A673 (cell line): Measurements from ENCODE around the gene FOXF1. TPM values are rescaled to one million over a fixed set of nuclear protein-coding genes. Genes with fewer than 3 reads are reported as not detected.

Experiments
- BruUV-seq: library from RNA; stranded (reverse); fragments of 400-500 nt; replicated peaks from 2 replicates; lab custom pipeline; 2021; lab: Mats Ljungman, UMichigan
- CTCF ChIA-PET: fragments of 300-600 bp; sonication (Branson Sonifier 250); formaldehyde crosslinking; loops from one replicate; lab custom pipeline; 2022; ENCODE audit warnings: antibody characterized with exemption; lab: Charles Lee
- POLR2A ChIA-PET: fragments of 300-600 bp; sonication (Branson Sonifier 250); formaldehyde crosslinking; loops from one replicate; lab custom pipeline; 2022; ENCODE audit warnings: antibody characterized with exemption; ENCODE audit not compliant: low non-redundant PET; lab: Charles Lee
- DNase-seq: peaks from one replicate; pipeline ENCODE4 v3.0.0-alpha.2; 2015; ENCODE audit warnings: low spot score
- H3K27ac ChIP-seq: fragments of 200-600 bp; sonication (generic); 2 replicates; pipeline ENCODE4 v1.5.1; 2016; ENCODE audit warnings: mixed run types, low read depth, mild to moderate bottlenecking, mixed read lengths, antibody characterized with exemption, low read length; ENCODE audit not compliant: poor library complexity, severe bottlenecking
- H3K27me3 ChIP-seq: fragments of 200-600 bp; sonication (generic); replicated peaks from 2 replicates; pipeline ENCODE4 v1.6.1; 2017; ENCODE audit warnings: mixed run types, low read depth, mild to moderate bottlenecking, mixed read lengths, antibody characterized with exemption, low read length; ENCODE audit not compliant: insufficient read depth, poor library complexity
- H3K36me3 ChIP-seq: fragments of 200-600 bp; sonication (generic); 2 replicates; pipeline ENCODE4 v1.6.1; 2016; ENCODE audit warnings: mixed run types, mild to moderate bottlenecking, mixed read lengths, antibody characterized with exemption, low read length; ENCODE audit not compliant: insufficient read depth, poor library complexity, severe bottlenecking
- H3K4me1 ChIP-seq: fragments of 200-600 bp; sonication (generic); 2 replicates; pipeline ENCODE4 v1.6.1; 2017; ENCODE audit warnings: mixed run types, mild to moderate bottlenecking, mixed read lengths, antibody characterized with exemption, low read length; ENCODE audit not compliant: insufficient read depth, poor library complexity, severe bottlenecking
- H3K4me3 ChIP-seq: fragments of 200-600 bp; sonication (generic); 2 replicates; pipeline ENCODE4 v1.5.1; 2016; ENCODE audit warnings: low read depth, mixed run types, mild to moderate bottlenecking, mixed read lengths, low read length; ENCODE audit not compliant: poor library complexity, severe bottlenecking
- H3K9me3 ChIP-seq: fragments of 200-600 bp; sonication (generic); 2 replicates; pipeline ENCODE4 v1.6.1; 2016; ENCODE audit warnings: mixed run types, low read depth, mild to moderate bottlenecking, mixed read lengths, antibody characterized with exemption, low read length; ENCODE audit not compliant: poor library complexity, severe bottlenecking
- EZH2 ChIP-seq: fragments of 200-600 bp; sonication (generic); IDR thresholded peaks from 2 replicates; pipeline ENCODE4 v1.6.1; 2017; ENCODE audit warnings: borderline replicate concordance, low read depth, mild to moderate bottlenecking, mixed read lengths, antibody characterized with exemption, low read length; ENCODE audit not compliant: poor library complexity, severe bottlenecking
- intact Hi-C: fragments of 100-400 bp; cut with micrococcal nuclease; formaldehyde crosslinking; loops from one replicate; pipeline ENCODE4 v1.10.0; 2022; ENCODE audit not compliant: unreplicated experiment
- total RNA-seq: library from RNA; stranded (reverse); gene quantifications from 2 replicates; pipeline ENCODE4 v1.2.3, GENCODE V29; 2021
- TF ChIP-seq, protein P1 (sequence below): fragments of 300-800, 200-600 bp; sonication (generic); conservative IDR thresholded peaks from 2 replicates; pipeline ENCODE4 v1.5.1; 2017; ENCODE audit warnings: low read depth, mild to moderate bottlenecking, antibody characterized with exemption, low read length, moderate library complexity, mixed read lengths

FOXF1 gene
- total RNA-seq, 1 experiment from 2014 or later: not detected

- ChIA-PET POLR2A (no interaction called here), CTCF (no interaction called here)
These were observed 35.8 kb downstream of the FOXF1 start for GRCh38 chr16:86545954-86546637.

DNA sequence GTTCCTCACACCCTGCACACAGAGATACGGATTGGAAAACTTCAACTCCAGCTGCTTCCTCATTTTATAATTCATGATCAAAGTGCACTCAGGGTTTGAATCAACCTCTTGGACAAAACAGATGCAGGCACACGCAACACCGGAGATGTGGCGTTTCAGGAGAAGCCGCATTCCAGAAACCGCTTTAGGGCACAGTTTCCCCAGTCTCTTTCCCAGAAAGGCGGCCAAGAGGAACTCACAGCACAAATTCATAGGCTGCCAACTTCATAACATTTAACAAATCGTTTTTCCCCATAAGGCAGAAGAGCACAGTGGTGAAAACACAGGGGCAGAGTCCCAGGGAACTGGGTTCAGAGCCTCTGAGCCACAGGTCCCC lies 36.3 kb downstream of the FOXF1 start:
- intact Hi-C loops: no loop called here
- CTCF ChIA-PET: no interaction called here
- TF ChIP-seq EZH2: no peak
- TF ChIP-seq, protein P1, sequence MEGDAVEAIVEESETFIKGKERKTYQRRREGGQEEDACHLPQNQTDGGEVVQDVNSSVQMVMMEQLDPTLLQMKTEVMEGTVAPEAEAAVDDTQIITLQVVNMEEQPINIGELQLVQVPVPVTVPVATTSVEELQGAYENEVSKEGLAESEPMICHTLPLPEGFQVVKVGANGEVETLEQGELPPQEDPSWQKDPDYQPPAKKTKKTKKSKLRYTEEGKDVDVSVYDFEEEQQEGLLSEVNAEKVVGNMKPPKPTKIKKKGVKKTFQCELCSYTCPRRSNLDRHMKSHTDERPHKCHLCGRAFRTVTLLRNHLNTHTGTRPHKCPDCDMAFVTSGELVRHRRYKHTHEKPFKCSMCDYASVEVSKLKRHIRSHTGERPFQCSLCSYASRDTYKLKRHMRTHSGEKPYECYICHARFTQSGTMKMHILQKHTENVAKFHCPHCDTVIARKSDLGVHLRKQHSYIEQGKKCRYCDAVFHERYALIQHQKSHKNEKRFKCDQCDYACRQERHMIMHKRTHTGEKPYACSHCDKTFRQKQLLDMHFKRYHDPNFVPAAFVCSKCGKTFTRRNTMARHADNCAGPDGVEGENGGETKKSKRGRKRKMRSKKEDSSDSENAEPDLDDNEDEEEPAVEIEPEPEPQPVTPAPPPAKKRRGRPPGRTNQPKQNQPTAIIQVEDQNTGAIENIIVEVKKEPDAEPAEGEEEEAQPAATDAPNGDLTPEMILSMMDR: no peak

More at GRCh38 chr16:86545954-86546637, 35.8 kb downstream of the FOXF1 start:
- peaks cover 9% of the 10 kb centered on the region for H3K36me3 ChIP-seq
- H3K27me3 ChIP-seq: no peaks in the 10 kb centered on the region
- no peaks in the 10 kb centered on the region for H3K9me3 ChIP-seq
- no peak overlapping the region for H3K27ac ChIP-seq
- intact Hi-C loops: no loop called here
- no peak for TF ChIP-seq EZH2
- TF ChIP-seq, protein P1: no peak
- DNase-seq: no peak
- H3K4me1 ChIP-seq: no peaks in the 10 kb centered on the region
- no peak overlapping the region for H3K4me3 ChIP-seq
- BruUV-seq: no TSS peak

DNA sequence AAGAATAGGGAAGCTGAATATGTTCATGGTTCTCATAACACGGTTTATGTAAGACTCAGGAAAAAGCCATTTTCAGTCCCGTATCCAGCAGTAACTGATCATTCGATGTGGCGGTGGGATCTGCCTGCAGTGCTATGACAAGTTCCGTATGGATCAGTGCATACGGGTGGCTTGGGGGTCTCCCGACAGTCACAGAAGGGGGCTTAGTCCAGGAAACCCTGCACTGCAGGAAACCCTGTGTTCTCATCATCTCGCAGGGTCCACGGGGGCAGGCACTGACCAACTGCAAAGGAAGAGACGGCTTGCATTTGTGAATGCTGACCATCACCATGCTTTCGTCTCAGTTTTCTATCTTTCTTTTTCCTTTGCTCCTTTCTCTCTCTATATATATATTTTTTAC lies 37.0 kb downstream of the FOXF1 start:
- intact Hi-C loops: no loop called here
- H3K27ac ChIP-seq: no peak overlapping the region
- H3K4me3 ChIP-seq: no peak overlapping the region
- ChIA-PET CTCF (no interaction called here), POLR2A (no interaction called here)
- H3K36me3 ChIP-seq: peaks cover 12% of the 10 kb centered on the region
- H3K27me3 ChIP-seq: no peaks in the 10 kb centered on the region
- no peak for DNase-seq
- no peaks in the 10 kb centered on the region for H3K4me1 ChIP-seq
- H3K9me3 ChIP-seq: no peaks in the 10 kb centered on the region
- no TSS peak for BruUV-seq
- no peak for TF ChIP-seq EZH2
- TF ChIP-seq, protein P1: no peak

More for the DNA sequence above, 36.3 kb downstream of the FOXF1 start:
- DNase-seq: no peak
- no peak overlapping the region for H3K27ac ChIP-seq
- H3K36me3 ChIP-seq: peaks cover 9% of the 10 kb centered on the region
- no TSS peak for BruUV-seq
- POLR2A ChIA-PET: no interaction called here
- no peak overlapping the region for H3K4me3 ChIP-seq
- no peaks in the 10 kb centered on the region for H3K27me3 ChIP-seq
- no peaks in the 10 kb centered on the region for H3K9me3 ChIP-seq
- H3K4me1 ChIP-seq: no peaks in the 10 kb centered on the region
